Measurements from ENCODE around the gene MELTF. TPM values are rescaled to one million over a fixed set of nuclear protein-coding genes. Genes with fewer than 3 reads are reported as not detected.

MELTF gene
- total RNA-seq, 2 experiments from 2014 or later = 9.6 to 14.6 TPM

GRCh38 chr3:196988241-196989029 lies 41.2 kb downstream of the MELTF start:
- H3K9me2 ChIP-seq (ENCODE audit: insufficient read depth, low read length) = no peaks in the 10 kb centered on the region
- no peaks in the 10 kb centered on the region for H3K4me1 ChIP-seq (ENCODE audit: insufficient read depth, low read length, poor library complexity, severe bottlenecking)
- H3K79me2 ChIP-seq (ENCODE audit: insufficient read depth, low read depth, low read length) = no peaks in the 10 kb centered on the region
- POLR2A ChIA-PET = interaction anchor here (0.5 kb wide), 1 partner anchor 105 kb away, joined by 6 read pairs; no protein-coding TSS in a partner anchor
- no TSS peak for BruUV-seq (replicated peaks)
- H2AFZ ChIP-seq (ENCODE audit: low read length) = no peak overlapping the region
- intact Hi-C loops (cut with micrococcal nuclease; ENCODE audit: unreplicated experiment) = no loop called here
- peak; percentile 47 for DNase-seq (ENCODE audit: low spot score)
- H3K4me2 ChIP-seq (ENCODE audit: low read length) = no peak overlapping the region
- CTCF ChIA-PET (ENCODE audit: unreplicated experiment) = no interaction called here
- H4K20me1 ChIP-seq (ENCODE audit: insufficient read depth, low read length) = no peaks in the 10 kb centered on the region
- H3K36me3 ChIP-seq (ENCODE audit: insufficient read depth, low read length) = no peaks in the 10 kb centered on the region
- no peak overlapping the region for H3K27ac ChIP-seq (ENCODE audit: low read depth, low read length, poor library complexity, severe bottlenecking)
- H3K4me3 ChIP-seq (ENCODE audit: low read depth, low read length, poor library complexity, severe bottlenecking) = no peak overlapping the region
- H3K9me3 ChIP-seq (ENCODE audit: low read length) = no peaks in the 10 kb centered on the region
- peak; percentile 68 for TF ChIP-seq CTCF (conservative IDR thresholded peaks at IDR 0.05; ENCODE audit: low read length)
- no peak for TF ChIP-seq EZH2phosphoT487 (IDR thresholded peaks at IDR 0.05; ENCODE audit: borderline replicate concordance, low read depth, low read length)

GRCh38 chr3:196987022-196987421 lies 42.6 kb downstream of the MELTF start:
- H3K79me2 ChIP-seq (ENCODE audit: insufficient read depth, low read depth, low read length) = no peaks in the 10 kb centered on the region
- CTCF ChIA-PET (ENCODE audit: unreplicated experiment) = no interaction called here
- DNase-seq (ENCODE audit: low spot score) = no peak
- no peaks in the 10 kb centered on the region for H3K4me1 ChIP-seq (ENCODE audit: insufficient read depth, low read length, poor library complexity, severe bottlenecking)
- TF ChIP-seq CTCF (conservative IDR thresholded peaks at IDR 0.05; ENCODE audit: low read length) = no peak
- TF ChIP-seq EZH2phosphoT487 (IDR thresholded peaks at IDR 0.05; ENCODE audit: borderline replicate concordance, low read depth, low read length) = no peak
- H3K36me3 ChIP-seq (ENCODE audit: insufficient read depth, low read length) = no peaks in the 10 kb centered on the region
- H2AFZ ChIP-seq (ENCODE audit: low read length) = no peak overlapping the region
- H3K4me2 ChIP-seq (ENCODE audit: low read length) = no peak overlapping the region
- H3K27ac ChIP-seq (ENCODE audit: low read depth, low read length, poor library complexity, severe bottlenecking) = no peak overlapping the region
- no peaks in the 10 kb centered on the region for H4K20me1 ChIP-seq (ENCODE audit: insufficient read depth, low read length)
- intact Hi-C loops (cut with micrococcal nuclease; ENCODE audit: unreplicated experiment) = no loop called here
- no peaks in the 10 kb centered on the region for H3K9me2 ChIP-seq (ENCODE audit: insufficient read depth, low read length)
- no TSS peak for BruUV-seq (replicated peaks)
- no peaks in the 10 kb centered on the region for H3K9me3 ChIP-seq (ENCODE audit: low read length)
- no peak overlapping the region for H3K4me3 ChIP-seq (ENCODE audit: low read depth, low read length, poor library complexity, severe bottlenecking)
- POLR2A ChIA-PET = no interaction called here

All from OCI-LY7 (cell line).